Measurements from ENCODE around the gene TMED4. TPM values are rescaled to one million over a fixed set of nuclear protein-coding genes. Genes with fewer than 3 reads are reported as not detected.

Gene TMED4
- total RNA-seq, 1 donor from 2014 or later, result 95.8 TPM

- Histone ChIP-seq H3K4me1 (no peaks in the 10 kb centered on the region), H3K4me2 (no peak overlapping the region), H3K27me3 (no peaks in the 10 kb centered on the region), H2AFZ (replicated peaks) (no peak overlapping the region), H3K27ac (no peak overlapping the region), H3K9ac (no peak overlapping the region), H3K36me3 (no peaks in the 10 kb centered on the region), H3K4me3 (no peak overlapping the region), H3K79me2 (ENCODE audit: low read depth) (peaks cover 99% of the 10 kb centered on the region), H3K9me3 (ENCODE audit: low read depth) (no peaks in the 10 kb centered on the region), H3F3A (ENCODE audit: low read depth) (no peaks in the 10 kb centered on the region), H4K20me1 (ENCODE audit: low read depth) (peaks cover 50% of the 10 kb centered on the region)
- H3K9me3 Mint-ChIP-seq, result no peaks in the 10 kb centered on the region
- no peak for DNase-seq (ENCODE audit: low spot score)
- no peak overlapping the region for H3K4me3 Mint-ChIP-seq
- no peak for TF ChIP-seq EZH2 (IDR thresholded peaks at IDR 0.05)
- no peak for TF ChIP-seq CTCF (IDR thresholded peaks at IDR 0.05)
- no peak for TF ChIP-seq EZH2phosphoT487 (IDR thresholded peaks at IDR 0.05)
- H3K4me1 Mint-ChIP-seq, result peaks cover 12% of the 10 kb centered on the region
- peak overlapping the region; percentile 19 for H3K27ac Mint-ChIP-seq
- peaks cover 4% of the 10 kb centered on the region for H3K27me3 Mint-ChIP-seq (ENCODE audit: insufficient read depth, low read depth)
- peaks cover 4% of the 10 kb centered on the region for H3K36me3 Mint-ChIP-seq
Measured at GRCh38 chr7:44615149-44615611, 33.1 kb upstream of the TMED4 start.

- H3K4me3 Mint-ChIP-seq, result peak overlapping the region; percentile 41
- Histone ChIP-seq H3K9me3 (ENCODE audit: low read depth) (no peaks in the 10 kb centered on the region), H2AFZ (replicated peaks) (no peak overlapping the region), H3K36me3 (no peaks in the 10 kb centered on the region), H3K4me1 (peaks cover 4% of the 10 kb centered on the region), H3F3A (ENCODE audit: low read depth) (peaks cover 14% of the 10 kb centered on the region), H4K20me1 (ENCODE audit: low read depth) (peaks cover 6% of the 10 kb centered on the region), H3K9ac (no peak overlapping the region), H3K4me2 (no peak overlapping the region), H3K79me2 (ENCODE audit: low read depth) (peaks cover 79% of the 10 kb centered on the region), H3K27me3 (no peaks in the 10 kb centered on the region), H3K27ac (no peak overlapping the region), H3K4me3 (no peak overlapping the region)
- H3K27me3 Mint-ChIP-seq (ENCODE audit: insufficient read depth, low read depth), result peaks cover 13% of the 10 kb centered on the region
- H3K36me3 Mint-ChIP-seq, result peaks cover 10% of the 10 kb centered on the region
- no peak for DNase-seq (ENCODE audit: low spot score)
- H3K27ac Mint-ChIP-seq, result no peak overlapping the region
- H3K9me3 Mint-ChIP-seq, result peaks cover 3% of the 10 kb centered on the region
- no peak for TF ChIP-seq EZH2 (IDR thresholded peaks at IDR 0.05)
- TF ChIP-seq CTCF (IDR thresholded peaks at IDR 0.05), result no peak
- TF ChIP-seq EZH2phosphoT487 (IDR thresholded peaks at IDR 0.05), result no peak
- H3K4me1 Mint-ChIP-seq, result peaks cover 24% of the 10 kb centered on the region
Measured at GRCh38 chr7:44609829-44610228, 27.8 kb upstream of the TMED4 start.

- Mint-ChIP-seq H3K4me3 (peak overlapping the region; percentile 72), H3K9me3 (peaks cover 3% of the 10 kb centered on the region), H3K27ac (no peak overlapping the region), H3K36me3 (peaks cover 10% of the 10 kb centered on the region), H3K4me1 (peaks cover 19% of the 10 kb centered on the region), H3K27me3 (ENCODE audit: insufficient read depth, low read depth) (peaks cover 13% of the 10 kb centered on the region)
- Histone ChIP-seq H3K79me2 (ENCODE audit: low read depth) (peaks cover 72% of the 10 kb centered on the region), H2AFZ (replicated peaks) (no peak overlapping the region), H3K9ac (no peak overlapping the region), H3K27me3 (no peaks in the 10 kb centered on the region), H3K4me3 (no peak overlapping the region), H3F3A (ENCODE audit: low read depth) (peaks cover 14% of the 10 kb centered on the region), H4K20me1 (ENCODE audit: low read depth) (peaks cover 3% of the 10 kb centered on the region), H3K4me2 (no peak overlapping the region), H3K4me1 (peaks cover 4% of the 10 kb centered on the region), H3K36me3 (no peaks in the 10 kb centered on the region), H3K27ac (no peak overlapping the region), H3K9me3 (ENCODE audit: low read depth) (no peaks in the 10 kb centered on the region)
- TF ChIP-seq EZH2phosphoT487 (IDR thresholded peaks at IDR 0.05) (no peak), CTCF (IDR thresholded peaks at IDR 0.05) (no peak), EZH2 (IDR thresholded peaks at IDR 0.05) (no peak)
- DNase-seq (ENCODE audit: low spot score), result peak; percentile 17
Measured at GRCh38 chr7:44608916-44609648, 27.1 kb upstream of the TMED4 start.

Measured in neural progenitor cell (in vitro differentiated cells).